Ovary (tissue), 3 donors: ENCODE data around the gene KRTAP3-2.

Experiments
- CTCF ChIP-seq, 3 donors: fragments of 450-650 bp in 2 of 3; fragments of 200-600 bp in 1 of 3; IDR thresholded peaks; one replicate each; pipeline versions ENCODE4 v1.5.1 to v1.8.0; 2016 to 2022; ENCODE audit warnings: antibody characterized with exemption in 3 of 3, mild to moderate bottlenecking in 1 of 3
- EP300 ChIP-seq: sonication (generic); formaldehyde crosslinking; IDR thresholded peaks from one replicate; pipeline ENCODE4 v1.6.1; 2017; ENCODE audit warnings: antibody characterized with exemption
- POLR2A ChIP-seq: fragments of 450-650 bp; IDR thresholded peaks from one replicate; pipeline ENCODE4 v1.6.1; 2017; ENCODE audit warnings: antibody characterized with exemption, mild to moderate bottlenecking, moderate library complexity
- donor health status: DM: no; HTN: no; CAD: no.

- TF ChIP-seq CTCF (IDR thresholded peaks at IDR 0.05): no peak
- TF ChIP-seq POLR2A: no peak
- no peak for TF ChIP-seq EP300
These were observed 9.6 kb upstream of the KRTAP3-2 start for GRCh38 chr17:41009301-41009760.
